Fibroblast of pulmonary artery (primary cell): ENCODE data around the gene FCAMR.

ENCODE experiments used
- DNase-seq: peaks from one replicate; pipeline ENCODE4 v3.0.0-alpha.2; 2010; ENCODE audit warnings: low read depth
- H3K4me3 ChIP-seq: replicated peaks from 2 replicates; pipeline ENCODE4 v1.5.1; 2011; ENCODE audit warnings: low read depth, mild to moderate bottlenecking, control low read depth, low read length, moderate library complexity
- TF ChIP-seq, protein P1 (sequence below): IDR thresholded peaks from 2 replicates; pipeline ENCODE4 v1.5.1; 2011; ENCODE audit warnings: mild to moderate bottlenecking, control low read depth, low read length, inconsistent platforms; ENCODE audit errors: missing control alignments

FCAMR gene

DNA sequence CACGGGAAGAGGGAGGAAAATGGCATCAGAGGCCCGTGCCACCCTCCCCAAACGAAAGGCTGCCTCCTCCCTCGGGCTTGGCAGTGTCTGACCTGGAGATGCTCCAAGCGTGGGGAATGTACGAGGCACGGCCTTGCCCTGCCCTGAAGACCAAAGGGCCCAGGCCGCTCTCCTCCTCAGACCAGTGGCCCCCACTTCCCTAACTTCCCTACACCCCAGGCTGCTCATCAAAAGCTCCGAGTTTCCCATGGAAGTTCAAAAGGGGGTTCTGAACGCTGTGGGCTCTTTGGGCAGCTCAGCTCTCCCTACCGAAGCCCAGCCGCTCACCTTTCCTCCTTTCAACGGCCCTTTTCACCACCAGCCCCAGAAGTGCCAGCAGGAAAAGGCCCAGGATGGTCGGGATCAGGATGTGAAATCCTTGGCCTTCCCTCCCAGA, 60.4 kb downstream of the FCAMR start:
- TF ChIP-seq, protein P1, sequence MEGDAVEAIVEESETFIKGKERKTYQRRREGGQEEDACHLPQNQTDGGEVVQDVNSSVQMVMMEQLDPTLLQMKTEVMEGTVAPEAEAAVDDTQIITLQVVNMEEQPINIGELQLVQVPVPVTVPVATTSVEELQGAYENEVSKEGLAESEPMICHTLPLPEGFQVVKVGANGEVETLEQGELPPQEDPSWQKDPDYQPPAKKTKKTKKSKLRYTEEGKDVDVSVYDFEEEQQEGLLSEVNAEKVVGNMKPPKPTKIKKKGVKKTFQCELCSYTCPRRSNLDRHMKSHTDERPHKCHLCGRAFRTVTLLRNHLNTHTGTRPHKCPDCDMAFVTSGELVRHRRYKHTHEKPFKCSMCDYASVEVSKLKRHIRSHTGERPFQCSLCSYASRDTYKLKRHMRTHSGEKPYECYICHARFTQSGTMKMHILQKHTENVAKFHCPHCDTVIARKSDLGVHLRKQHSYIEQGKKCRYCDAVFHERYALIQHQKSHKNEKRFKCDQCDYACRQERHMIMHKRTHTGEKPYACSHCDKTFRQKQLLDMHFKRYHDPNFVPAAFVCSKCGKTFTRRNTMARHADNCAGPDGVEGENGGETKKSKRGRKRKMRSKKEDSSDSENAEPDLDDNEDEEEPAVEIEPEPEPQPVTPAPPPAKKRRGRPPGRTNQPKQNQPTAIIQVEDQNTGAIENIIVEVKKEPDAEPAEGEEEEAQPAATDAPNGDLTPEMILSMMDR = no peak
- no peak for DNase-seq
- peak overlapping the region; percentile 49 for H3K4me3 ChIP-seq

DNA sequence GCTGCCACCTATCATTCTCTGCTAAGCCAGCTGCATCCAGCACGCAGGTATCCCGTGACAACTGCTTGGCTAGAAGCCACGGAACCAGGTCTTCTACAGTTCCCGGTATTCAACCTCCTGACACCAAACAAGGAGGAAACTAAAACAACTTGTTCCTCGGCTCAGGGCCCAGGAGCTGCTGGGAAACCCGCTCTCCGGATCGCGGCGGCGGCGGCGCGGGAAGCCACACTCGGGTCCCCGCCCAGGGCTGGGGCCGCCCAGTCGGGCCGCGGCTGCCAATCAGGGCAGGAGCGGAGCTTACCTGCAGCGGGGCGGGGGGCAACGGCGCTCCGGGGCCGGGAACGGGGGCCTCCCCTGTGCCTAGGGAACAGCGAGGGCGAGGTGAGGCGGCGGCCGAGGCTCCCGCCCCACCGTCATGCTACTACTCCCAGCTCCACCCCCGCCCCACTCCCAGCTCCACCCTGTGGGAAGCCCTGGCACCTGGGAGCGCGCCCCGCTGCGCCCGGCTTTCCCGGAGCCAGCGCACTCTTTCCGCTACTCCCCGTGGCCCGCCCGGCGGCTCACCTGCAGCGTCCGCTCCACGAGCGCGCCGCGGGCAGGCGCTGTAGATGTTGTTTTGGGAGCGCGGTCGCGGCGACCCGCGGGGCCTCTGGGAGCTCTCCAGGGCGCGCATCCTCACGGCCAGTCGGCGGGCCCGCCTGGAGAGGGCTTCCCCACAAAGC, 60.9 kb downstream of the FCAMR start:
- peak overlapping the region; percentile 49 for H3K4me3 ChIP-seq
- peak; percentile 58 for DNase-seq

DNA sequence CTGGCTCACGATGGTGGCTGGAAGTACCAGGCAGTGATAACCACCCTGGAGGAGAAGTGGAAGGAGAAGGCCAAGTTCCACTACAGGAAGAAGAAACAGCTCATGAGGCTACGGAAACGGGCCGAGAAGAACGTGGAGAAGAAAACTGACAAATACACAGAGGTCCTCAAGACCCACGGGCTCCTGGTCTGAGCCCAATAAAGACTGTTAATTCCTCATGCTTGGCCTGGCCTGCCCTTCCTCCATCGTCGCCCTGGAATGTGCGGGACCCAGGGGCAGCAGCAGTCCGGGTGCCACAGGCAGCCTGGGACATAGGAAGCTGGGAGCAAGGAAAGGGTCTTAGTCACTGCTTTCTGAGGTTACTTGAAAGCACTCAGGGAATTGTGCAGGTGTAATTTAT, 62.2 kb downstream of the FCAMR start:
- H3K4me3 ChIP-seq = no peak overlapping the region
- no peak for DNase-seq
- TF ChIP-seq, protein P1 = no peak

More for the DNA sequence above, 60.9 kb downstream of the FCAMR start:
- TF ChIP-seq, protein P1 = no peak
